ENCODE measurements around the gene WNT4. TPM values are rescaled to one million over a fixed set of nuclear protein-coding genes. Genes with fewer than 3 reads are reported as not detected.

Gene WNT4
- total and polyA plus RNA-seq, 9 of the 15 experiments (the other 6 are each of a cell fraction or from before 2014, with no cell fraction given), result 0.01 TPM; not detected in 8

DNA sequence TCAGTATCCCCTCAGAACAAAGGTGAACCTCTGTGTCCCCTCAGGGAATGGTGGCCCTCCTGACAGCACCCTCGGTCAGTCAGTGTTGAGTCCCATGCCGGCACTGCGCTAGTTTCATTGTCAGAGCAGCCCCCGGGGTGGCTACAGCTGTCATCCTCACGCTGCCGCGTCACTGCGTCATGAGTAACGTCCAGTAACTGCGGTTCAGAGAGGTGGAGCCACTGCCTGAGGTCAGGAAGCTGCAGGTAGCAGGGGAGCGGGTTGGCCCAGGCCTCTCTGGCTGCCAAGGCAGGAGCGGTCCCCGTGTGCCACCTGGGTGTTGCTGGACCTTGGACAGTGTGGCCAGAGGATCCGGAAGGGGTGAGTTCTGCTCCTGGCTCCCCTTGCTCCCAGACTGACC lies 20.2 kb upstream of the WNT4 start (continued):
- peak; percentile 60; the same call in 1 of the 2 replicates for TF ChIP-seq ZBTB2 (IDR thresholded peaks at IDR 0.05)
- no peak for TF ChIP-seq ZNF24 (IDR thresholded peaks at IDR 0.05)
- peak; percentile 44 for TF ChIP-seq HNRNPLL (IDR thresholded peaks at IDR 0.05; ENCODE audit: low read depth, low read length, poor library complexity, severe bottlenecking)
- no peak for TF ChIP-seq RBM22 (IDR thresholded peaks at IDR 0.05; ENCODE audit: low read depth, low read length, poor library complexity, severe bottlenecking)
- TF ChIP-seq TFAP4 (CRISPR knock-in tag; IDR thresholded peaks at IDR 0.05; ENCODE audit: borderline replicate concordance), result peak; percentile 79; the same call in 1 of the 2 replicates
- 0 out of 2 replicates have a peak, but pooled peaks have one; percentile 6 for TF ChIP-seq ZNF431 (CRISPR knock-in tag; IDR thresholded peaks at IDR 0.05)
- peak; percentile 56 for TF ChIP-seq MEIS2 (IDR thresholded peaks at IDR 0.05; ENCODE audit: partially characterized antibody)
- TF ChIP-seq CXXC5 (CRISPR knock-in tag; IDR thresholded peaks at IDR 0.05), result no peak
- TF ChIP-seq ZFX (CRISPR knock-in tag; IDR thresholded peaks at IDR 0.05), result peak; percentile 24; the same call in 1 of the 2 replicates
- no peak; the same call in 1 of the 2 replicates for TF ChIP-seq EGR1 (conservative IDR thresholded peaks at IDR 0.05)
- peak; percentile 71; the same call in 1 of the 2 replicates for TF ChIP-seq CREB1 (IDR thresholded peaks at IDR 0.05)
- peak; percentile 74; the same call in 1 of the 2 replicates for TF ChIP-seq CREB1 (CRISPR knock-in tag; IDR thresholded peaks at IDR 0.05)
- peak; percentile 52 for TF ChIP-seq KDM5B (IDR thresholded peaks at IDR 0.05; ENCODE audit: insufficient replicate concordance, low read depth, low read length)
- 0 out of 2 replicates have a peak, but pooled peaks have one; percentile 36 for TF ChIP-seq POLR2A (conservative IDR thresholded peaks at IDR 0.05)
- no peak for TF ChIP-seq OTX1 (CRISPR knock-in tag; IDR thresholded peaks at IDR 0.05)
- no peak for TF ChIP-seq ETV5 (CRISPR knock-in tag; IDR thresholded peaks at IDR 0.05; ENCODE audit: low read depth)
